GM12891 (cell line): ENCODE data around the gene CAMLG.

Experiments
- PAX5 ChIP-seq: IDR thresholded peaks from 2 replicates; pipeline ENCODE4 v1.6.1; 2011; ENCODE audit warnings: low read length, moderate library complexity, mild to moderate bottlenecking; ENCODE audit not compliant: insufficient read depth, severe bottlenecking
- POLR2A ChIP-seq: IDR thresholded peaks from 2 replicates; pipeline ENCODE4 v1.6.1; 2011; ENCODE audit warnings: low read depth, low read length, control low read depth
- POLR2AphosphoS5 ChIP-seq: IDR thresholded peaks from 2 replicates; pipeline ENCODE4 v1.6.1; 2011; ENCODE audit warnings: low read depth, low read length, control low read depth
- SPI1 ChIP-seq: IDR thresholded peaks from 2 replicates; pipeline ENCODE4 v1.6.1; 2011; ENCODE audit warnings: low read depth, low read length, control low read depth
- TAF1 ChIP-seq: IDR thresholded peaks from 2 replicates; pipeline ENCODE4 v1.6.1; 2011; ENCODE audit warnings: low read depth, low read length, control low read depth

DNA sequence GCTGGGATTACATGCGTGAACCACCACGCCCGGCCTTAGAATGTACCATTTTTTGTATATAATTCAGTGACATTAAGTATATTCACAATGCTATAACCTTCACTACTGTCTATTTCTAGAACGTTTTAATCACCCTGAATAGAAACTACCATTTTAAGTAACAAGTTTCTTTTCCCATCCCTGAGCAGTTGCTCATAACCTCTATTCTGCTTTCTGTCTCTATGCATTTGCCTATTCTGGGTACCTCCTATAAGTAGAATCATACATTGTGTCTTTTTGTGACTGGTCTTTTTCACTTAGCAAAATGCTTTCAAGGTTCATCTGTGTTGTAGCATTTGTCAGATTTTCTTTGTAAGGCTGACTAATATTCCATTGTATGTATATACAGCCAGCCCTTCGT lies 60.1 kb downstream of the CAMLG start:
- TF ChIP-seq TAF1 (no peak), POLR2AphosphoS5 (no peak), POLR2A (no peak), PAX5 (no peak), SPI1 (no peak)
